H1 (cell line): ENCODE results near the gene ADARB2. TPM values are rescaled to one million over a fixed set of nuclear protein-coding genes. Genes with fewer than 3 reads are reported as not detected.

ENCODE experiments used
- CTCF ChIA-PET: fragments of 300-600 bp; sonication (Branson Sonifier 250); formaldehyde crosslinking; loops from one replicate; lab custom pipeline; 2021; ENCODE audit not compliant: partially characterized antibody; lab: Charles Lee
- POLR2A ChIA-PET: fragments of 300-600 bp; sonication (Branson Sonifier 250); formaldehyde crosslinking; loops from one replicate; lab custom pipeline; 2021; ENCODE audit warnings: inconsistent platforms; ENCODE audit not compliant: partially characterized antibody; lab: Charles Lee
- DNase-seq, 2 experiments: peaks; one replicate each; pipeline versions ENCODE4 v3.0.0 to v3.0.0-alpha.2; 2010 to 2022; ENCODE audit warnings: low spot score in 2 of 2, low read depth in 1 of 2, mixed read lengths in 1 of 2
- FAIRE-seq: peaks from 2 replicates; lab custom pipeline; 2011; peaks lifted over from hg19 to GRCh38; lab: Jason Lieb, UNC
- H2AFZ ChIP-seq: 2 replicates; pipeline ENCODE4 v1.8.1; 2012; ENCODE audit warnings: low read length, inconsistent platforms
- H2AK5ac ChIP-seq: 2 replicates; pipeline ENCODE4 v1.6.1; 2013; ENCODE audit warnings: low read depth, low read length
- H2BK120ac ChIP-seq: replicated peaks from 2 replicates; pipeline ENCODE3; 2013; ENCODE audit warnings: low read depth, low read length, inconsistent platforms
- H2BK12ac ChIP-seq: 2 replicates; pipeline ENCODE4 v1.6.1; 2013; ENCODE audit warnings: low read depth, low read length
- H2BK15ac ChIP-seq: 2 replicates; pipeline ENCODE4 v1.6.1; 2013; ENCODE audit warnings: low read length
- H2BK20ac ChIP-seq: 2 replicates; pipeline ENCODE4 v1.6.1; 2013; ENCODE audit warnings: low read length
- H2BK5ac ChIP-seq: 2 replicates; pipeline ENCODE4 v1.6.1; 2013; ENCODE audit warnings: low read depth, low read length
- H3K14ac ChIP-seq: 2 replicates; pipeline ENCODE4 v1.6.1; 2013; ENCODE audit warnings: inconsistent platforms; ENCODE audit not compliant: insufficient read length
- H3K18ac ChIP-seq: 2 replicates; pipeline ENCODE4 v1.6.1; 2013; ENCODE audit warnings: low read length; ENCODE audit errors: extremely low read depth
- H3K23ac ChIP-seq: 2 replicates; pipeline ENCODE4 v1.6.1; 2013; ENCODE audit warnings: inconsistent platforms; ENCODE audit not compliant: insufficient read length
- H3K23me2 ChIP-seq: 2 replicates; pipeline ENCODE4 v1.6.1; 2013; ENCODE audit warnings: low read depth, low read length
- H3K27ac ChIP-seq: 2 replicates; pipeline ENCODE4 v1.6.1; 2011; ENCODE audit warnings: low read depth, low read length, inconsistent platforms
- H3K27me3 ChIP-seq, 4 experiments: replicated peaks in 1 of 4; 1 replicate in 1 of 4; 2 replicates in 3 of 4; pipeline versions ENCODE4 v1.6.1 to v1.8.1; 2011 to 2013; ENCODE audit warnings: low read length in 3 of 4, mild to moderate bottlenecking in 3 of 4, inconsistent platforms in 2 of 4, mixed read lengths in 2 of 4, moderate library complexity in 1 of 4; ENCODE audit not compliant: control insufficient read depth in 3 of 4, insufficient read depth in 3 of 4; ENCODE audit errors: extremely low read depth in 1 of 4
- H3K36me3 ChIP-seq, 4 experiments: 2 replicates each; pipeline versions ENCODE4 v1.6.1 to v1.8.1; 2011 to 2013; ENCODE audit warnings: mild to moderate bottlenecking in 4 of 4, low read length in 3 of 4, moderate library complexity in 2 of 4, control low read depth in 1 of 4, inconsistent platforms in 1 of 4; ENCODE audit not compliant: insufficient read depth in 4 of 4, control insufficient read depth in 2 of 4
- H3K4ac ChIP-seq: replicated peaks from 2 replicates; pipeline ENCODE3; 2013; ENCODE audit warnings: low read length, low read depth, mixed read lengths, inconsistent platforms; ENCODE audit not compliant: insufficient read length
- H3K4me1 ChIP-seq, 4 experiments: replicated peaks in 1 of 4; 1 replicate in 1 of 4; 2 replicates in 3 of 4; pipeline versions ENCODE4 v1.6.1 to v1.8.1; 2011 to 2013; ENCODE audit warnings: low read length in 3 of 4, inconsistent platforms in 2 of 4, mixed read lengths in 1 of 4; ENCODE audit not compliant: insufficient read depth in 4 of 4, control insufficient read depth in 3 of 4
- H3K4me2 ChIP-seq, 2 experiments: 2 replicates each; pipeline versions ENCODE4 v1.6.1 to v1.8.1; 2011 to 2013; ENCODE audit warnings: low read depth in 2 of 2, low read length in 2 of 2, control low read depth in 1 of 2, inconsistent platforms in 1 of 2, mild to moderate bottlenecking in 1 of 2; ENCODE audit not compliant: insufficient read depth in 1 of 2
- H3K4me3 ChIP-seq, 4 experiments: fragments of 200-600, 300-600 bp in 1 of 4; sonication (generic), shearing (Covaris generic), sonication (Bioruptor Twin) in 1 of 4; 2 replicates each; pipeline versions ENCODE4 v1.5.1 to v1.8.1; 2011 to 2016; ENCODE audit warnings: low read length in 4 of 4, low read depth in 3 of 4, control low read depth in 2 of 4, inconsistent platforms in 2 of 4, mild to moderate bottlenecking in 2 of 4, mixed read lengths in 1 of 4, moderate library complexity in 1 of 4; ENCODE audit not compliant: insufficient read depth in 2 of 4; ENCODE audit errors: extremely low read depth in 1 of 4
- H3K56ac ChIP-seq: replicated peaks from 2 replicates; pipeline ENCODE3; 2013; ENCODE audit warnings: low read depth, mild to moderate bottlenecking, mixed read lengths, low read length, inconsistent platforms; ENCODE audit not compliant: insufficient read length
- H3K79me1 ChIP-seq: 2 replicates; pipeline ENCODE4 v1.6.1; 2013; ENCODE audit warnings: low read depth, low read length, control low read depth
- H3K79me2 ChIP-seq, 2 experiments: 2 replicates each; pipeline versions ENCODE4 v1.6.1 to v1.8.1; 2012 to 2013; ENCODE audit warnings: low read length in 2 of 2, mild to moderate bottlenecking in 2 of 2, inconsistent platforms in 1 of 2; ENCODE audit not compliant: insufficient read depth in 2 of 2, control insufficient read depth in 1 of 2
- H3K9ac ChIP-seq, 4 experiments: replicated peaks in 1 of 4; 1 replicate in 1 of 4; 2 replicates in 3 of 4; pipeline versions ENCODE4 v1.6.1 to v1.8.1; 2011 to 2013; ENCODE audit warnings: low read depth in 3 of 4, low read length in 3 of 4, control low read depth in 2 of 4, mild to moderate bottlenecking in 2 of 4, moderate library complexity in 2 of 4, inconsistent platforms in 1 of 4; ENCODE audit errors: extremely low read depth in 1 of 4
- H3K9me3 ChIP-seq, 2 experiments: 2 replicates each; pipeline versions ENCODE4 v1.6.1 to v1.8.1; 2012 to 2013; ENCODE audit warnings: mild to moderate bottlenecking in 2 of 2, moderate library complexity in 2 of 2, control low read depth in 1 of 2, inconsistent platforms in 1 of 2, low read depth in 1 of 2, low read length in 1 of 2, mixed read lengths in 1 of 2; ENCODE audit not compliant: insufficient read depth in 2 of 2
- H4K20me1 ChIP-seq, 2 experiments: replicated peaks in 1 of 2; 2 replicates each; pipeline versions ENCODE3 to v1.8.1; 2011 to 2013; ENCODE audit warnings: inconsistent platforms in 2 of 2, low read length in 2 of 2, mild to moderate bottlenecking in 1 of 2; ENCODE audit not compliant: insufficient read depth in 2 of 2, control insufficient read depth in 1 of 2
- H4K5ac ChIP-seq: 2 replicates; pipeline ENCODE4 v1.6.1; 2013; ENCODE audit warnings: low read length, low read depth, mixed read lengths, inconsistent platforms; ENCODE audit not compliant: insufficient read length
- H4K8ac ChIP-seq: 2 replicates; pipeline ENCODE4 v1.8.0; 2013; ENCODE audit warnings: mild to moderate bottlenecking, moderate library complexity, low read length, inconsistent platforms; ENCODE audit not compliant: insufficient read depth; ENCODE audit errors: extremely low read depth
- H4K91ac ChIP-seq: replicated peaks from 2 replicates; pipeline ENCODE3; 2013; ENCODE audit warnings: low read length, mixed read lengths, inconsistent platforms; ENCODE audit not compliant: insufficient read length
- BRCA1 ChIP-seq: IDR thresholded peaks from 2 replicates; pipeline ENCODE4 v1.6.1; 2012; ENCODE audit warnings: low read depth, low read length, improper control_type of control experiment
- CHD2 ChIP-seq: IDR thresholded peaks from 2 replicates; pipeline ENCODE4 v1.6.1; 2012; ENCODE audit warnings: low read length, improper control_type of control experiment
- HDAC6 ChIP-seq: IDR thresholded peaks from one replicate; pipeline ENCODE4 v1.7.1; 2012; ENCODE audit warnings: low read depth, mild to moderate bottlenecking, inconsistent platforms, low read length, moderate library complexity
- WGBS, 2 experiments: shearing (Covaris generic) in 1 of 2; methylation state at CpG; one replicate each; pipeline versions ENCODE4 v1.1.6 to v1.1.7; 2013 to 2015; ENCODE audit warnings: low lambda C conversion rate in 2 of 2, mixed read lengths in 2 of 2, inconsistent platforms in 1 of 2, low coverage in 1 of 2, missing lambda C conversion rate in 1 of 2; ENCODE audit not compliant: insufficient replicate concordance in 2 of 2, insufficient coverage in 1 of 2, insufficient read length in 1 of 2; ENCODE audit errors: extremely low coverage in 1 of 2, missing lambda C conversion rate in 1 of 2; 5-methylcytosine and 5-hydroxymethylcytosine counted together
- polyA plus RNA-seq, 7 experiments: library from polyadenylated mRNA; depleted of rRNA in 3 of 7; stranded (reverse) in 5 of 7; unstranded in 2 of 7; fragments of >200 nt in 5 of 7; fragments of 200-250 nt in 2 of 7; gene quantifications; 1 replicate in 5 of 7; 2 replicates in 1 of 7; 4 replicates in 1 of 7; pipeline versions ENCODE4 v1.2.1 to v1.2.3, GENCODE V29; 2011 to 2013; ENCODE audit warnings: missing spikeins in 2 of 7, mixed read lengths in 2 of 7
- total RNA-seq: library from RNA; stranded (reverse); fragmentation: NEBNext Ultra II Directional; extraction: Animal tissue kit (Norgen Biotek cat#: 25700); gene quantifications from 2 replicates; pipeline ENCODE4 v1.2.1, GENCODE V29; 2021
- TF ChIP-seq, protein P1 (sequence below): IDR thresholded peaks from 2 replicates; pipeline ENCODE4 v1.6.1; 2012; ENCODE audit warnings: inconsistent platforms

Gene ADARB2
- total and polyA plus RNA-seq, 2 of the 8 experiments (the other 6 are each of a cell fraction or from before 2014, with no cell fraction given), result 2.2 to 2.8 TPM

GRCh38 chr10:1674501-1674900 is 62.8 kb downstream of the ADARB2 start:
- Histone ChIP-seq H3K4me1 (peaks cover under 1 to 4% (median 1%) of the 10 kb centered on the region in 4 experiments; a peak in 4 of 7 replicates), H2BK15ac (no peak overlapping the region), H4K91ac (no peak overlapping the region), H2BK5ac (no peak overlapping the region), H3K18ac (no peak overlapping the region), H3K56ac (no peak overlapping the region), H4K5ac (no peak overlapping the region), H3K4me3 (no peak overlapping the region), H3K27me3 (no peaks in the 10 kb centered on the region), H2BK120ac (no peak overlapping the region), H3K14ac (no peak overlapping the region), H3K23me2 (peaks cover 7% of the 10 kb centered on the region; the same call in 1 of the 2 replicates), H3K23ac (no peak overlapping the region), H3K36me3 (no peaks in the 10 kb centered on the region), H3K79me2 (no peaks in the 10 kb centered on the region), H3K27ac (no peak overlapping the region), H2BK12ac (no peak overlapping the region), H3K4ac (no peak overlapping the region), H2BK20ac (no peak overlapping the region), H3K9ac (no peak overlapping the region), H2AK5ac (no peak overlapping the region), H3K79me1 (no peaks in the 10 kb centered on the region), H3K9me3 (no peaks in the 10 kb centered on the region), H4K8ac (no peak overlapping the region), H2AFZ (no peak overlapping the region), H4K20me1 (peaks cover 0 to 7% of the 10 kb centered on the region in 2 experiments), H3K4me2 (no peak overlapping the region)
- WGBS, 2 experiments, result 93% methylated on average over 11 of the region's 11 CpGs; no CpG with 5 or more reads in 1 of the 2 experiments
- TF ChIP-seq, protein P1, sequence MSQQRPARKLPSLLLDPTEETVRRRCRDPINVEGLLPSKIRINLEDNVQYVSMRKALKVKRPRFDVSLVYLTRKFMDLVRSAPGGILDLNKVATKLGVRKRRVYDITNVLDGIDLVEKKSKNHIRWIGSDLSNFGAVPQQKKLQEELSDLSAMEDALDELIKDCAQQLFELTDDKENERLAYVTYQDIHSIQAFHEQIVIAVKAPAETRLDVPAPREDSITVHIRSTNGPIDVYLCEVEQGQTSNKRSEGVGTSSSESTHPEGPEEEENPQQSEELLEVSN, result no peak
- no peak for TF ChIP-seq BRCA1
- no peak for TF ChIP-seq CHD2
- no peak for TF ChIP-seq HDAC6
- FAIRE-seq (no peak), DNase-seq (no peak)
- ChIA-PET CTCF (no interaction called here), POLR2A (no interaction called here)
